GM19452 (cell line): Measurements from ENCODE around the gene PLA2G5.
"Not testable (repeated sequence)": the region's sequence is repeated elsewhere in the genome, so short reads cannot be mapped to it uniquely, and the experiment has no call there.

ENCODE experiments used
- ATAC-seq: cut with Tn5 transposase; IDR thresholded peaks from one replicate; pipeline ENCODE4 v1.9.1; 2021; ENCODE audit not compliant: unreplicated experiment

PLA2G5 gene

GRCh38 chr1:20115479-20115878 is 45.5 kb downstream of the PLA2G5 start:
- no peak for ATAC-seq

- ATAC-seq, result no peak
Observed at GRCh38 chr1:20115916-20116315, 45.9 kb downstream of the PLA2G5 start.

GRCh38 chr1:20117236-20117635 is 47.2 kb downstream of the PLA2G5 start:
- ATAC-seq, result no peak

GRCh38 chr1:20119347-20119746 is 49.4 kb downstream of the PLA2G5 start, which contains the start of gene PLA2G2D:
PLA2G2D (minus strand) TSS chr1:20119536; CDS start chr1:20119498, 38 bp downstream.
- ATAC-seq, result no peak

GRCh38 chr1:20120796-20121195 is 50.8 kb downstream of the PLA2G5 start:
- ATAC-seq, result no peak

- no peak for ATAC-seq
Observed at GRCh38 chr1:20123722-20124455, 53.9 kb downstream of the PLA2G5 start.

- no peak for ATAC-seq
Observed at GRCh38 chr1:20124456-20125057, 54.6 kb downstream of the PLA2G5 start.

GRCh38 chr1:20125100-20125499 is 55.1 kb downstream of the PLA2G5 start:
- no peak for ATAC-seq

- no peak for ATAC-seq
Observed at GRCh38 chr1:20126041-20126805, 56.2 kb downstream of the PLA2G5 start.

GRCh38 chr1:20126806-20127440 is 56.9 kb downstream of the PLA2G5 start:
- no peak for ATAC-seq

- ATAC-seq, result not testable (repeated sequence)
Observed at GRCh38 chr1:20130518-20130917, 60.5 kb downstream of the PLA2G5 start.

- ATAC-seq, result no peak
Observed at GRCh38 chr1:20134995-20135394, 65.0 kb downstream of the PLA2G5 start.

- ATAC-seq, result no peak
Observed at GRCh38 chr1:20136249-20136648, 66.3 kb downstream of the PLA2G5 start.

- ATAC-seq, result no peak
Observed at GRCh38 chr1:20137055-20137454, 67.1 kb downstream of the PLA2G5 start.

- ATAC-seq, result no peak
Observed at GRCh38 chr1:20137604-20138003, 67.6 kb downstream of the PLA2G5 start.

GRCh38 chr1:20138346-20138745 is 68.4 kb downstream of the PLA2G5 start:
- no peak for ATAC-seq

GRCh38 chr1:20138961-20139550 is 69.1 kb downstream of the PLA2G5 start, which contains the start of gene PLA2G2F:
PLA2G2F (plus strand) TSS chr1:20139323; CDS start chr1:20139428, 105 bp downstream.
- no peak for ATAC-seq

GRCh38 chr1:20139776-20140612 is 70.0 kb downstream of the PLA2G5 start:
- no peak for ATAC-seq

GRCh38 chr1:20141001-20141400 is 71.0 kb downstream of the PLA2G5 start:
- no peak for ATAC-seq

GRCh38 chr1:20141466-20141865 is 71.5 kb downstream of the PLA2G5 start:
- ATAC-seq, result no peak
